ENCODE results near the gene SFT2D2.

DNA sequence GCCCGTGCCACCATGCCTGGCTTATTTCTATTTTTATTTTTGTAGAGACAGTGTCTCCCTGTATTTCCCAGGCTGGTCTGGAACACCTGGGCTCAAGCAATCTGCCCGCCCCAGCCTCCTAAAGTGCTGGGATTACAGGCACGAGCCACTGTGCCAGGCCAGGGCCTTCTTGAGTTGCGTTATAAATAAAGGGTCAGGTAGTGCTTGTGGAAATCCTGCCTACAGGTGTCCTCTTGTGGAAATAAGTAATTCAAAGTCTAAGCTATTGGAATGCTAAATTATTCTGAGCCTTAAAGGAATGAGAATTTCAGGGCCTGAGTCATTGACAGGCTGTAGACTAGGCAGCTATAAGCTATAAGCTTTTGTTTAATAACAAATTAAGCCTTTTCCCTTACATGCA lies 8.1 kb upstream of the SFT2D2 start:
- TF ChIP-seq, protein P1, sequence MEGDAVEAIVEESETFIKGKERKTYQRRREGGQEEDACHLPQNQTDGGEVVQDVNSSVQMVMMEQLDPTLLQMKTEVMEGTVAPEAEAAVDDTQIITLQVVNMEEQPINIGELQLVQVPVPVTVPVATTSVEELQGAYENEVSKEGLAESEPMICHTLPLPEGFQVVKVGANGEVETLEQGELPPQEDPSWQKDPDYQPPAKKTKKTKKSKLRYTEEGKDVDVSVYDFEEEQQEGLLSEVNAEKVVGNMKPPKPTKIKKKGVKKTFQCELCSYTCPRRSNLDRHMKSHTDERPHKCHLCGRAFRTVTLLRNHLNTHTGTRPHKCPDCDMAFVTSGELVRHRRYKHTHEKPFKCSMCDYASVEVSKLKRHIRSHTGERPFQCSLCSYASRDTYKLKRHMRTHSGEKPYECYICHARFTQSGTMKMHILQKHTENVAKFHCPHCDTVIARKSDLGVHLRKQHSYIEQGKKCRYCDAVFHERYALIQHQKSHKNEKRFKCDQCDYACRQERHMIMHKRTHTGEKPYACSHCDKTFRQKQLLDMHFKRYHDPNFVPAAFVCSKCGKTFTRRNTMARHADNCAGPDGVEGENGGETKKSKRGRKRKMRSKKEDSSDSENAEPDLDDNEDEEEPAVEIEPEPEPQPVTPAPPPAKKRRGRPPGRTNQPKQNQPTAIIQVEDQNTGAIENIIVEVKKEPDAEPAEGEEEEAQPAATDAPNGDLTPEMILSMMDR (IDR thresholded peaks at IDR 0.05; ENCODE audit: low read length) = no peak
- no peak for TF ChIP-seq EZH2 (optimal IDR thresholded peaks at IDR 0.05; ENCODE audit: low read depth, low read length)
